HL-60/S4 (cell line): ENCODE data around the gene POU2F1.
"Not testable (repeated sequence)": the region's sequence is repeated elsewhere in the genome, so short reads cannot be mapped to it uniquely, and the experiment has no call there.

ENCODE experiments used
- in situ Hi-C: fragments of 300-500 bp; cut with MboI; formaldehyde crosslinking; loops from 2 replicates; pipeline ENCODE4 v1.14.3; 2022; ENCODE audit warnings: low sequenced_read_pairs

POU2F1 gene

GRCh38 chr1:167205306-167206050, 15.2 kb upstream of the POU2F1 start:
- in situ Hi-C loops, result not testable (repeated sequence)

GRCh38 chr1:167206166-167206835, 14.4 kb upstream of the POU2F1 start:
- in situ Hi-C loops, result no loop called here

- in situ Hi-C loops, result no loop called here
Measured at GRCh38 chr1:167207940-167208623, 12.6 kb upstream of the POU2F1 start.

- in situ Hi-C loops, result no loop called here
Measured at GRCh38 chr1:167208624-167208976, 12.1 kb upstream of the POU2F1 start.

GRCh38 chr1:167209044-167209443, 11.6 kb upstream of the POU2F1 start:
- in situ Hi-C loops, result no loop called here

GRCh38 chr1:167210966-167211674, 9.6 kb upstream of the POU2F1 start:
- in situ Hi-C loops, result no loop called here

- in situ Hi-C loops, result no loop called here
Measured at GRCh38 chr1:167212025-167212424, 8.7 kb upstream of the POU2F1 start.

- in situ Hi-C loops, result no loop called here
Measured at GRCh38 chr1:167216809-167217208, 3.9 kb upstream of the POU2F1 start.

GRCh38 chr1:167219194-167219593, 1.5 kb upstream of the POU2F1 start:
- in situ Hi-C loops, result no loop called here

- in situ Hi-C loops, result no loop called here
Measured at GRCh38 chr1:167219646-167220536, 795 bp upstream of the POU2F1 start.

GRCh38 chr1:167221126-167221737, 546 bp downstream of the POU2F1 start:
- in situ Hi-C loops, result no loop called here

GRCh38 chr1:167221738-167222610, 1.3 kb downstream of the POU2F1 start:
- in situ Hi-C loops, result no loop called here

GRCh38 chr1:167223144-167224103, 2.7 kb downstream of the POU2F1 start:
- in situ Hi-C loops, result no loop called here

GRCh38 chr1:167224734-167225235, 4.1 kb downstream of the POU2F1 start:
- in situ Hi-C loops, result not testable (repeated sequence)

GRCh38 chr1:167225920-167226319, 5.2 kb downstream of the POU2F1 start:
- in situ Hi-C loops, result no loop called here

- in situ Hi-C loops, result no loop called here
Measured at GRCh38 chr1:167227934-167228378, 7.3 kb downstream of the POU2F1 start.

GRCh38 chr1:167229719-167230385, 9.2 kb downstream of the POU2F1 start:
- in situ Hi-C loops, result no loop called here
